GM19023 (cell line): Measurements from ENCODE around the gene FAM53B.

ENCODE experiments used
- ATAC-seq: cut with Tn5 transposase; IDR thresholded peaks from one replicate; pipeline ENCODE4 v1.9.1; 2021; ENCODE audit warnings: mild to moderate bottlenecking, moderate library complexity; ENCODE audit not compliant: unreplicated experiment

The FAM53B gene

DNA sequence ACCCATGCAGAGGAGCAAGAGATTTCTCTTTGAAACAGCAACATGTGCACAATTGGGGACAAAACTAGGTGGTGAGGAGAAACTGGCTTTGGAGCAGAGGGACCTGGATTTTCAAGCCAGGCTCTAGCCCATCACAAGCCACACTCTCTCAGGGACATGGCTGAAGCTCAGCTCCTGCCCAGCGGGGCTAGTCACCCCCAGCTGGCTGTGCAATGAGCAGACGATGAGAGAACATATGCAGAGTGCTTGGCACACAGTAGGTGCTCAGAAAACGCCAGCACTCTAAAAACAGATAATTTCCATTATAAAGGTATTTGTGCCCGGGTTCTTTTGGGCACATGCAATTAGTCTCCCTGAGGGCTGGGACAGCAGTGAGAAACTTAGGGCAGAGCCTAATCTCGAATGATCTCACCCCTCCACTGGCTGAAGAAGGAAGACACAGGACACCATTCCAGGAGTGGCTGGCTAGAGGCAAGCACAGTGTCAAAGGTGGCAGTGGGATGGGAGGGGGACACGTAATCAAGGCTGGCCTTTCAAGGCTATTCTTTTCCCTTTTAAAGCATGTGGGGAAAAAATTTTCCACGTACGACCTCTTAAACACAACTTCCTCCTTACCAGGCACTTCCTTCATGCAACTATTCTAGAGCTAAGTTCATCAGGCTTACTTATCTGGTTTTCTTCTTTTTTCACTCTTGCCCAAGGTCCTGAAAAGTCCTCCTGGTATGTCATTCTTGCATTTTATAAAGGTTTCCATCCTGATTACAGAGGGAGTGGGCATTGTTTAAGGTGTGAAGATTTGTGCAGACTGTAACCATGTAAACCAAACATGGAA, 15.1 kb downstream of the FAM53B start:
- no peak for ATAC-seq

DNA sequence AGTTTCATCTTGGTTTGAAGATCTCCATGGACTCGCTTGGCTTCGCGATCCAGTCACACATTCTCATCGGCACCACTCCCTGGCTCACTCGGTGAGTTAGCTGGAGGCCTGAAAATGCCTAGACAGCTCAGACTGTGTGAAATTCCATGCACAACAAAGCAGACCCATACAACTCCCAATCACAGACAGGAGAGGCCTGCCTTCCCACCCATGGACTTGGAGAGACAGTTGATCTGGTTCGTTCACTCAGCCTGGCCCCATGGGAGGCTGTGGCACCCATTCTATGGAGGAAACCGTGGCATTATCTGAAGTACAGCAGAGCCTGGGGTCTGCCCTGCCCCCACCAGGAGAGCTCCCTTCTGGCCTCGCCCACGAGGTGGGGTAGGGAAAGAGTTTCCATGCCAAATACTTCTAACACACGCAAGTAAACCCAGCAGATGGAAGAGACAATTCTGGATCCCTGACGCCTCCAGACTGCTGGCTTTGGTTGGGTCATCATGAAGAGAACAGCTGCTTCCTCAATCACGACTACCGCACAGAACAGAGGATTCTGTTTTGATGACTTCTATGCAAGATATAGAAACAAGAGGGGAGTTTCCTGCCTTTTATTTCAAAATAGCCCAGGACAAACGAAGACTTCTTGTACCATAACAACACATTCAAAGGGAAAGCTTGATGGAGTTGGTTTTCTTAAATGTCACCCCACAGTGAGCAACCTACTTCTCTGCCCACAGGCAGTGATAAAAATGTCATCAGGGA, 15.9 kb downstream of the FAM53B start:
- no peak for ATAC-seq

DNA sequence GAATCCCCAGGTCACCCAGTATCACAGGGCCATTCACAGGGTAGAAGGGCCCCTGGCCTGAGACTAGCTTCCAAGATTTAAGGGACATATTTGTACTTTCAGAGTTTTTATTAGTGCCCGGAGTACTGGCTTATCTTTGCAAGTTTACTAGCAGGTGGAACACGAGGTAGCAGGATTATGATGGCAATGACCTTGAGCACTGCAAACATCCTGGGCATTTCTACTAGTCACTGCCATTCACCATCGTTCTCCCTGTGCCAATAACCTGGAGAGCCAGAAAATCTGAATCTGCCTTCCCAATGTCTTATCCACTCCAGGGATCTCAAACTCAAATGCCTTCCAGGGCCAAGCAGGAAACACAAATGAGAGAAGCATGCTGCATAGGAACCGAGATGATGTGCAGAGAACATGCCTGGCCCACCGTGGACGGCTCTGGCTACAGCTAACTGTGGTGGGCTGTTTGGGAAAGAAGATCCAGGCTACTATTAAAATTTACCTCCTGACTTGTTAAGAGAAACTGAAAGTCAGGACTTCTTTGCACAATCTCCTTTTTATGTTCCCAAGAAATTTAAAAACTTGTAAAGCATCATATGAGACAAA, 16.7 kb downstream of the FAM53B start:
- no peak for ATAC-seq

DNA sequence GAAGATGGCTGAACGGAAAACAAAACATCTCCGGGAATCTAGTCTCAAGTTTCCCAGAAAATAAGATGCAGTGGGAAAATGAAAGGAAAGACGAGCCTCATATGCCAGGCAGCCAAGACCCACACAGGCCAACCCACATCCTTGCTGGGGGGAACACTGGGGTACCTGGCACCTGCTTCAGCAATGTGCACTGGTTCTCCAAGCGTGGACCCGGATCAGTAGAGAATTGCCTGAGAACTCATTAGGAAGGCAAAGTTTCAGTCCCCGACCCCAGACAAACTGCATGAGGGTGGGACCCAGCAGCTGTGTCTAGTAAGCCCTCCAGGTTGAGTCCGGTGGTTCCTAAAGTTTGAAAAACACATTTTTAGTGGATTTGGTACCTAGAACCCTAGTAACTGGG, 18.4 kb downstream of the FAM53B start:
- no peak for ATAC-seq

DNA sequence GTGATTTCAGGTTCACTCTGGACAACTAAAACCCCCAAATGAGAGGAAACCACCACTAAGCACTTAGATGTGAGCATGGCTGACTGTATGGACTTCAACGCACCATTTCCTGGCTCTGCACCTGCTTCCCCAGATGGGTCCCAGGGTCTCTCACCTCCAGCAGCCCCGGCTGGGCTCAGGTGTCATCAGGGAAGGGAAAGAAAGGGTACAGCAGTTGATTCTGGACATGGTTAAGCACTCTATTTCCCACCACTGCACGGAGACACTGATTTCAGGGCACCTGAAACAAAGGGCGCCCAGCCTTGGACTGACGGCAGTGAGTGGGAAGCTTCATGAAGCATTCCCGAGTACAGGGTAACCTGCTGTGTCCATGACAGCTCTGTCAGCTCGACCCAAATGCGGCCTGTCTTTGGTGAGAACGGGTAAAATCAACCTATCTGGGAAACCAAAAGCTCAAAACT, 19.0 kb downstream of the FAM53B start:
- ATAC-seq = no peak

DNA sequence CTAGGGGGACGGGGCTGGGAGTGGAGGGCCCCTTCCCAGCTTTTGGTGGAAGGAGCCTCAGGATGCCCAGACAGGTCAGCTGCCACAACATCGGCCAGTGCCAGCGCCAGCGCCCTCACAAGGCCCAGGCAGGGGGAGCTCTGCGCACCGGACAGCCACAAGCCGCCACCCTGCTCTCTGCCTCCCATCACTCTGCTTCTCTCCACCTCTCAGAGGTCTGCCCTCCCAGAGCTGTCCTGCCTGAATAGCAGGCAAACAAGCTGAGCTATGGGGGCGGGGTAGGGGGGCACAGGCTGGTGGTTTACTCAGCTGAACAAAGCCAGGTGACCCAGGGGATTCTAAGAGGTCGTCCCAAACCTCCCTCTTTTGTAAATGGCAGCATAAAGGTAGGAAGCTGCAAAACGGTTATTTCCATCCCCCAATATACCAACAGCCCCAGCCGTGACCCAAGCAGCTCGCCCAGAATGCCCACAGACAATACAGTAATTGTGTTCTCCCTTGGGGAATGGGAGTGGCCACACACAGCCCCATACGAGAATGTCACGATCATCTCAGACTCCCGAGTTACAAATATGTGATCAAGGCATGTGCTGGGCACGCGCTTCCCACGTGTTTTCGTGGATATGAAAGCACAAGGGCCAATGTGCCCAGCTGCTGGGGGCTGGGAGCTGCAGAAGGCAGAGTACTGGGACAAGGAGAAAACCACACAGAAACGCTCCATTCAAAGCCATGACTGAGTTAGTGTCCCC, 19.7 kb downstream of the FAM53B start:
- ATAC-seq = no peak

DNA sequence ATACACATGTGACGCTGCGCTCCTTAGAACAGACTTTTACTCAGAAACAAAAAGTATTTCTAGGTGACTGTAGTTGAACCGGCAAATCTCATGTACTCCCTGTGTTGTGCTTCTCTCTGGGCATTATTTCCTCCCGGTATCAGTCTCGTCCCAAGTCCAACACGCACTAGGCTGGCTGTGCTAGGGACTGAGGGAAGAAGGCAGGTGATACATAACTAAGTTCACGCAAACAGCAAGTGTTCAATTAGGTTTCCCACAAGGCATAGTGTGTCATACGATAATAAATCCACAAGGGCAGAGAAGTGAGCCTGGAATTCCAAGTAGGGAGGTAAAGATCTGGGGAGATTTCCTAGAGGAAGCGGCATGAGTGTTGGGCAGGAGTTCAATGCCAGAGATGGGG, 20.4 kb downstream of the FAM53B start:
- no peak for ATAC-seq

DNA sequence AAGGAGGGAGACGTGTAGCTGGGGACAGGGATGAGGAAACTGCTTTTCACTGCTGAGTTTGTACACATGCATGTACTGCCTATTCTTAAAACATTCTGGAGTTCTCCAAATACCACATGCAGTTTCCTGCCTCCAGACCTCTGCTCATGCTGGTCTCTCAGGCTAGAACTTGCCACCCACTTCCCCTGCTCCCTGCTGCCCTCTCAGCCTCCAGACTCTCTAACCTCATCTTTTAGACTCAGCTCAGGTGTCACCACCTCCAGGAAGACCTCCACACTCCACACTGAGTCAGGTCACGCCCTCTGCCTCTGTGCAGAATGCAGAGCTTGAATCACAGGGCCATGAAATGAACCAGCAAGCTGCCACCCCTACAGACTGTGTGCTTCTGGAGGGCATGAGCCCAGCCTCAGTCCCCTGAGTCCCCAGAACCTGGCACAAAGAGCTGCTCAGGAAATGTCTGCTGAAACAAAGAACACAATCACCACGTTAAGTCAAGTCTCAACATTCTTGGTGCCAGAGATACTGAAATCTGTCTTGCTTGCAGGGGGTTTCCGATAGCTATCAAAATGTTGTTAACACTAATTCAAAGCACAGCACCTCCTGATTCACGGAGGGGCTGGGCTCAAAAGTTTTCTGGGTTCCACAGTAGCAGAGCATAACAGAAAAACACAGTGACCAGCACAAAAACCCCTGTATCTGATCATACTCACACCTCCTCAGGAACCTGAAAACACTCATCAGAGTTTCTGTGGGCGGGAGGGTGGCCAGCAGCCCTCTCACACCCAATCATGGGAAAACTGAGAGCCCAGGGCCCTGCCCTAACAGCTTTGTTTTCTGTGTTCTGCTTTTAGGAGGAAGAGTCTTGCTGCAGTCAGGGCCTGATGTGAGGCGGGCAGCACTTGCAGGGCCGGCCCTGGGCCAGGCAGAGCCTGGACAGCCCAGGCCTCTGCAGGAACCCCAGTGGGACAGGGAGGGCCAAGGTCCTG, 21.1 kb downstream of the FAM53B start:
- peak; percentile 66 for ATAC-seq

DNA sequence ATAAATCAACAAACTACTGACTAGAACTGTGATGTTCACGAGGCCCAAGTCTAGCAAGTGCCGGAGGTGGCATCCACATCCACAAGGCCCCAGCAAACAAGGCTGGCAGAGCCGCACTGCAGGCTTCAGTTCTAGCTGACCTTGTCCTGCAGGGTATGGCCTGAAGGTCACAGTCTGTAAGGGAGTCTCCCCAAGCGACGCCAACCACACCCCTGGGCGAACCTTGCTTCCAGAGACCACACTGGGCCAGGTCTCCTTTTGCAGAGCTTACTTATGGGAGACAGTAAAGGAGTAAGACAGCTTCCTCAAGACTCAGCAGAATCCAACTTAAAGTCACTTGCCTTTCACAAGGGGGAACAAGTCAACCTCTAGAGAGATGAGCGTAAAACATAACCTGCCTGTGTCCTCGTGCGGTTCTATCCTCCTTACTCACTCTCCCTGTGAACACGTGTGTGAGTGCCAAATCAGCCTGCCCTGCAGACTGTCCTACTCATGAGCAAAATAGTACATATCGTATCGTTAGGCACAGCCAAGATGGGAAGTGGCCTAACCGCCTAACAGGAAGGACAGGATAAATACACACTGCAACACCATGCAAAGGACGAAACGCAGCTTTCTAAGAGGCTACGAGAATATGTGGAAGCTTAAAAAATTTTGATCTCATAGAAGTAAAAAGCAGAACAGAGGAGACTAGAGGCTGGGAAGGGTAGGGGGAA, 22.7 kb downstream of the FAM53B start:
- no peak for ATAC-seq

DNA sequence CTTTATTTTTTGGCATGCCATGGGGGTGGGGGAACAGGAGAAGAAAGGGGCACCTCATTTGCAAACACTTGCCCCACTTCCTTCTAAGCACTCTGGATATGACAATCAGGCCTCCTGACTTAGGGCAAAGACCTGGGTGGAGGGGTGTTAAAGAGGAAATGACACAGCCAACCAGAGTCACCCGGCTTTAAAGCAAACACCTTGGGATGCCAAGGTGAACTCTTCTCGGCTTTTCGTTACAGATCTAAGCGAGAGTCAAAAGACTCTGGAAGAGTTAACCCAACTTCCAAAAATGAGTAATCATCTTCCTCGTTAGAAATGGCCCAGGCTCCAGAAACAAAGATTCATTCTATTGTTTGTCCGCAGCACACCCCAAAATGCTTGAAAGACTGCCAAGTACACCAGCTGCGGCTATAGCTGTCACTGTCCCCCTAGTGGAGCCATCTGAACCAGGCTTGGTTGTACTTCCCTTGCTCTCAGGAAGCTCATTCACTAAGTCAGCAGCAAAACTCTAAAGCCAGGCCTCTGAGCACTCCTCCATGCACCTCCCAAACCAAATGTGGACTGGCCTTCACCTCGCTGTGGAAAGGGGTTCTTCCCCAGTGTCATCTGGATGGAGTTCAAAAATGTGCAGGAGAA, 24.8 kb downstream of the FAM53B start:
- peak; percentile 45 for ATAC-seq

DNA sequence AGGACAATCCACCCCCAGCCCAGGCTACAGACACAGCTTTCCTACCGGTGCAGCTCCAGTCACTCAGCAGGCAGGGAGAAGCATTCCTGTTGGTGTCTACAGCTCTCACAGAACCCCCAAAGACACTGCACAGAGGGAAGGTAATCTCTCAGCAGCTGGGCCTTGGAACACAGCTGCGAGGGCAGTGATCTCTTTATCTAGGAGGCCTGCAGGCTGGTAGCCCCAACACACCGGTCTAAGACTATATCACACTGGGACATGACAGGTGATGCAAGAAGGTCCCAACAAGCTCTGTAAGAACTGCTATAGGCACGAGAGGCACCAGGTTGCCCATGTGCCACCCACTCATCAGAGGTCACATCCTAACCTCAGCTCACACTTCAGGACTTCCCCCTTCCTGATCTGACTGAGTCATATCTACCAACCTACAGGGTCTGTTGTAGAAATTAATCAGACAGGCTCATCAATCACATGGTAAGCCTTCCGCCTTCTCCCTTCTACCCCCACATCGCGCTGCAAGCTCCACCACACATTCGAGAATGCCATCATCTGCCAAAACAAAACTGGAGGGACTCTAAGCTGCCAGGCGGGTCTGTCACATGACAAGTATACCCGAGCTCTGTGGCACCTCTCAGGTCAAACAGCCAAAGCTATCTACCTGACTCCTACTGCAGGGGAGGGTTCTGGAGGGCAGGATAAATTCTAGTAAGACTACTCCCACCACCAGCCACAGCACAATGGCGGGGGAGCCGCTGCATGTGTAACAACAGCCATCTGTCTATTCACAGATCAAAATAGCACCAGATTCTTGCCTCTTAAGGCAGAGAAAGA, 26.1 kb downstream of the FAM53B start:
- peak; percentile 47 for ATAC-seq

DNA sequence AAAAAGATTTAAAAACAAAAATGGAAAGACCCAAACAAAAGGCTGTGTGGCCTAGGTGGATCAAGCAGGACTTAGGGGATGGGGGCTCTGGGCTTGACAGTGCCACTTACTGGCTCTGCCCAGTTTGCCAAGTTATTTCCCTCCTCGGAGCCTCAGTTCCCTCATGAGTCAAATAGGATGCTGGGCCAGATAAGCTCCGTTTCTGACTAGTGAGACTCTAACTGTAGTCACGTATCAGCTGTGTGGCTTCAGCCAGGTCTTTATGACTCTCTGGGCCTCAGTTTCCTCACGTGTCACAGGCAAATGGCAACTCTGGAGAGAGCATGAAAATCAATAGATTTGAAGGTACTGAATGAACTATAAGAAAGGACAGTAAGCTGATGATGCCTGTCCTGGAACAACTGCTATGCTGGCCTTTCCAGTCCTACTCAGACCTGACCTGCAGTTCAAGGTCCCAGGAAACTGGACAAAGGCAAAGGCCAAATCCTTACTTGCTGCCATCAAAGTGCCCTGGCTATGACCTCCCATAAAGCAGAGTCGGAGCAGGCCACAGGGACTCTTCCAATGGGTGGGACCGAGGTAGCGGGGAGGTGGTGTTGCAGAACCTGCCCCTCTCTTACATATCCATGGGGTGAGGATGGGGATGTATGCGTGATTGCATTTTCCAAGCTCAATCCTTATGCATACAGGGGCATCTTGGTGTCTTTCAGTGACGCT, 27.0 kb downstream of the FAM53B start:
- ATAC-seq = no peak

DNA sequence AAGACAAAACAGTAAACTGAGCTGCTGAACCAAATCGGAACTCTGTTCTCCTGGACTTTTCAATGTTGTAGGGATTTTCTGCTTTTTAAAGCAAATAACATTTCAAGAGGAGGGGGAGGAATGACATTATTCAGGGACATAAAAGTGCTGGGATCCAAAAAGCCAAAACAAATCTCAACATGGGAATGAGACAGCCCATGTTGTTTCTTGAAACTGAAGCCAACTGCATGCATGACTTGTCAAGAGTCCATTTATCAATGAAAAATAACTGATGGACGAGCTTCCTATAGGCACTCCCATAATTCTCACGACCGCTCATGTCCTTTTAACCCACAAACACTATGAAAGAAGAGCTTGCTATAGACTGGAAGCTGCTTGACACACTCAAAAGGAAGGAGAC, 27.8 kb downstream of the FAM53B start:
- ATAC-seq = no peak

DNA sequence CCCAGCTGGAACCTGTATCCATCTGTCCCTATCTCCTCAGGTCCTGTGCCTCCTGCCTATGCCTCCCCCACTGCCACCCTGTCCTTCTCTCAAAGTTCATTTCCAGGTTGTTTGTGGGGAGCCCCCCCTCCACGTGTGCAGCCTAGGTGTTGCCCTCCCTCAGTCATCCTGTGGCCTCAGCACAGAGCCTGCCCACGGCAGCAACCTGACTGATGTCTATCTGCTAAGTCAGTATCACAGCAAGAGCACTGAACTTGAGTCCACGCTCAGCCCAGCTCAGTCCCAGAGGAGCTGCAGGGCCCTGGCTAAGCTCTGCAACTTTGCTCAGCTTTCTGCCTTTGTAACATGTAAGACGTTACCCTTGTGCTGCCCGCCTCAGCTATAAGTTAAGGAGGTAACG, 28.7 kb downstream of the FAM53B start:
- ATAC-seq = no peak

DNA sequence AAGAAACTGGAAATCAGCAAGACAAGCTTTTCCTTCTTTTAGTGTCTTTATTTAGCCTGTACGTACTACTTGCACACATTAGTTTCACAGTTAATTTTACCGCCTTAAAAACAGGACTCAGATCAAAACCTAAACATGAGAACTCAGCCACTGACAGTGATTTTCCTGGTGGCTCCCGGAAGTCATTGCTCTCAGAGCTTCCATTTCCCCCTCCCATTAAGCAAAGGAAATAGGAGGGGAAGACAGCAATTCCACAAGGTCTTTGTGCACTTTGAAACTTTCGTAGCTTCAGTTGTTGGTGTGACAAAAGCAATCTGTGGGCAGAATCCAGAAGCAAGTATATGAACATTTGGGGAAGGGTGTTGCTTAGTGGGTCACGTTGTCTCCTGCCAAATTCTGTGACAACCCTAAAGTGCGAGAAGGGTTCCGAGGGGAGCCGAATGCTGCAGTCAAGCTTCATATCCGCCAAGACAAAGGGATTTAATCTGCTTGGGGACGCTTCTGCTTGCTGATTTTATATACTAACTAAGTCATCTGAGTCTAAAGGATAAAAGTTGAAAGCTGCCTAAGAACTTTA, 30.4 kb downstream of the FAM53B start:
- no peak for ATAC-seq

DNA sequence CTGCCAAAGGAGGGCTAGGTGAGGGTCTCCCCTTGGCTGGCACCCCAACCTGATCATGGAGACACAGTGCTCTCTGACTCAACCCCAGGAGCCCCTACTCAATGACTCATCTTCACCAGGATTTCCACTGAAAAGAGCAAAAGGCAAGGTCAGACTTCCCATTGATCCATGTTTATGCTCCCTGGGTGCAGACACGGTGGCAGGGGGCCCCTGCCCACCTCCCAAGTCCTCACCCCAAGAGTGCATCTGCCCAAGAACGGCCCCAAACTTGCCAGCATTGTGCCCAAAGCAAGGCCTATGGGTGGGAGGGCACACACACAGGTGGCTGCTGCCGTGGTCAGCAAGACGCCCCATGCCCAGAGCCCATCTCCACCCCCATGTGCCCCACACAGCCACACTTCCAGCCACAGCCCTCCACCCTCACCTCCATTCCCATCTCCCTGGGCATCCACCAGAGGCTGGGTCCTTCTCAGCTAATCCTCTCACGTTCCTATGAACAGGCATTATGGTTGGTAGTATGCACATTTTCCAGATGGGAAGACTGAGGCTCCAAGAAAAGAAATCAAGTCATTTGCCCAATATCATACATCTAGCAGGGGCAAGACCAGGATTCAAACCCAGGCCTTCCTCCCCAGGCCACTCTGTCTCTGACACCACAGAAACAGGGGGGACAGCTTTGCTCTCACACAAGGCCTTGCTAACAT, 31.3 kb downstream of the FAM53B start:
- ATAC-seq = no peak
